ENCODE measurements around the gene CORO1C. TPM values are rescaled to one million over a fixed set of nuclear protein-coding genes. Genes with fewer than 3 reads are reported as not detected.
"Not testable (repeated sequence)": the region's sequence is repeated elsewhere in the genome, so short reads cannot be mapped to it uniquely, and the experiment has no call there.

CORO1C gene
- total RNA-seq = 166 TPM

- DNase-seq = peak; percentile 92
Observed at GRCh38 chr12:108731105-108731865, at the start of gene CORO1C. Gene CORO1C, minus strand, starts transcription at chr12:108731518. Its CDS starts 30,200 bp downstream, at chr12:108701318.

- no peak for DNase-seq
Observed at GRCh38 chr12:108779998-108780688, 48.8 kb upstream of the CORO1C start.

GRCh38 chr12:108778053-108778452 is 46.7 kb upstream of the CORO1C start:
- DNase-seq = no peak

GRCh38 chr12:108777156-108777555 is 45.8 kb upstream of the CORO1C start:
- DNase-seq = no peak

- peak; percentile 84 for DNase-seq
Observed at GRCh38 chr12:108773798-108774788, 42.8 kb upstream of the CORO1C start.

- DNase-seq = no peak
Observed at GRCh38 chr12:108772891-108773797, 41.8 kb upstream of the CORO1C start.

- no peak for DNase-seq
Observed at GRCh38 chr12:108772247-108772646, 40.9 kb upstream of the CORO1C start.

- DNase-seq = not testable (repeated sequence)
Observed at GRCh38 chr12:108771835-108772234, 40.5 kb upstream of the CORO1C start.

- no peak for DNase-seq
Observed at GRCh38 chr12:108770963-108771362, 39.6 kb upstream of the CORO1C start.

- DNase-seq = no peak
Observed at GRCh38 chr12:108770269-108770829, 39.0 kb upstream of the CORO1C start.

- DNase-seq = no peak
Observed at GRCh38 chr12:108768591-108769500, 37.5 kb upstream of the CORO1C start.

- DNase-seq = no peak
Observed at GRCh38 chr12:108766294-108766693, 35.0 kb upstream of the CORO1C start.

- DNase-seq = no peak
Observed at GRCh38 chr12:108765289-108765764, 34.0 kb upstream of the CORO1C start.

- DNase-seq = no peak
Observed at GRCh38 chr12:108764540-108765288, 33.4 kb upstream of the CORO1C start.

- DNase-seq = no peak
Observed at GRCh38 chr12:108761226-108761625, 29.9 kb upstream of the CORO1C start.

GRCh38 chr12:108759924-108760323 is 28.6 kb upstream of the CORO1C start:
- peak; percentile 62 for DNase-seq

GRCh38 chr12:108757856-108758255 is 26.5 kb upstream of the CORO1C start:
- DNase-seq = no peak

- no peak for DNase-seq
Observed at GRCh38 chr12:108756421-108756820, 25.1 kb upstream of the CORO1C start.

- no peak for DNase-seq
Observed at GRCh38 chr12:108755481-108755880, 24.2 kb upstream of the CORO1C start.

All from occipital lobe (tissue), 2 donors.